Germinal center (tissue), 1 donor: ENCODE measurements around the gene SLC35B2.
A peak's percentile ranks its signal among the peaks of the same experiment; 100 is the strongest.

Experiments used
- DNase-seq: peaks from one replicate; pipeline ENCODE4 v3.0.0; 2012; ENCODE audit warnings: mixed read lengths, low spot score

Gene SLC35B2

GRCh38 chr6:44257025-44257752, at the start of gene SLC35B2:
SLC35B2 (minus strand) TSS chr6:44257528; CDS start chr6:44257410, 118 bp downstream.
- DNase-seq = peak; percentile 84

DNA sequence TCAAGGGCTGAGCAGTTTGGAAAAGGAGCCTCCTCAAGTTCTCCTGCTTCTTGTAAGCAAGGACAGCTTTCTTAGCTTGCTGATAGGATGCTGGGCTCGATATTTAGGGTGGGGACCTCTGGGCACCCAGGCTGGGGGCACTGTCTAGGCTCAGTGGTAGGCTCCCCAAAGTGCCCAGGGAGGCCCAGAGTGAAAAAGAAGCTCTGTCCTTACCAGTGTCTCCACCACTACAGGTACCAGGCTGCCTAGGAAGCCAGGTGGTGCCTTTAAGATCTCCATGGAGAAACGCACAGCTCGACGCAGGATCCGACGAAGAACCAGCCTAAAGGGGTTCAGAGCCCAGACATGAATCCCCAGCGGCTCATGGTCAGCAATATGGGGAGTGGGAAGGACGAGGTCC, 49.4 kb upstream of the SLC35B2 start:
- no peak for DNase-seq

GRCh38 chr6:44305200-44305725, 47.9 kb upstream of the SLC35B2 start:
- no peak for DNase-seq

- peak; percentile 60 for DNase-seq
Observed at GRCh38 chr6:44304282-44305199, 47.2 kb upstream of the SLC35B2 start.

DNA sequence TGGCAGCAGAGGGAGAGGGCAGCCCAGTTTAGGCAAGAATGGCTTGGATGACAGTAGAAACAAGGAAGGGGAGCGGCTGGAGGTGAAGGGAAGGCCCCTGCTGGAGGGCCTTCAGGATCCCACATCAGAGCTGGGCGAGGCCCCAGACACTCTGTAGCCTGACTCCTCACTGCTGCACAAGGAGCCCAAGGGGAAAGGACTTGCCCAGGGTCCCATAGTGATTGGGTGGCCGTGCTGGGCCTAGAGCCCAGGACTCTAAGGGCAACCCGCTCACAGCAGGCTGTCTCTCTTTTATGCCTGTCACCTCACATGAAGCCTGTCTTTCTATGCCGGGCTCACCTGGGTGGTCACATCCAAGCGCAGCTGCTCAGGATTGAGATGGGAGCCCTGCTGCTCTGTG, 46.5 kb upstream of the SLC35B2 start:
- DNase-seq = no peak

DNA sequence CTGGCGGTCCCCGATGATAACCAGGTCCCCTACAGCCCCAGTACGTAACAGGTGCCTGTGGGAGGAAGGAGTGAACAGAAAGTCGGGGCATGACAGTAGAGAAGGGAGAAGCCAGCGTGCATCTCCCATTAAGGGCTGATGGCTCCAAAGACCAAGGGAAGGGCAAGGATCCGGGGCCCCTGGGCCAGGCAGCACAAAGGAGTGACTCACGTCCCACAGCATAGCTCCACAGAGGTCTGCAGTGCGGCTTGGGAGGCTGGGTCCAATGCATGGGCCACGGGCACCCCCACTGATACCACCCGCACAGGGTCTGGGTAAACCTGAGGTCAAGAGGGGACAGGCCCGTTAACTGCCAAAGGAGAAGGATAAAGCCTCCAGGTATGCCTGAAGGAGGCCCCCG, 45.5 kb upstream of the SLC35B2 start:
- no peak for DNase-seq

DNA sequence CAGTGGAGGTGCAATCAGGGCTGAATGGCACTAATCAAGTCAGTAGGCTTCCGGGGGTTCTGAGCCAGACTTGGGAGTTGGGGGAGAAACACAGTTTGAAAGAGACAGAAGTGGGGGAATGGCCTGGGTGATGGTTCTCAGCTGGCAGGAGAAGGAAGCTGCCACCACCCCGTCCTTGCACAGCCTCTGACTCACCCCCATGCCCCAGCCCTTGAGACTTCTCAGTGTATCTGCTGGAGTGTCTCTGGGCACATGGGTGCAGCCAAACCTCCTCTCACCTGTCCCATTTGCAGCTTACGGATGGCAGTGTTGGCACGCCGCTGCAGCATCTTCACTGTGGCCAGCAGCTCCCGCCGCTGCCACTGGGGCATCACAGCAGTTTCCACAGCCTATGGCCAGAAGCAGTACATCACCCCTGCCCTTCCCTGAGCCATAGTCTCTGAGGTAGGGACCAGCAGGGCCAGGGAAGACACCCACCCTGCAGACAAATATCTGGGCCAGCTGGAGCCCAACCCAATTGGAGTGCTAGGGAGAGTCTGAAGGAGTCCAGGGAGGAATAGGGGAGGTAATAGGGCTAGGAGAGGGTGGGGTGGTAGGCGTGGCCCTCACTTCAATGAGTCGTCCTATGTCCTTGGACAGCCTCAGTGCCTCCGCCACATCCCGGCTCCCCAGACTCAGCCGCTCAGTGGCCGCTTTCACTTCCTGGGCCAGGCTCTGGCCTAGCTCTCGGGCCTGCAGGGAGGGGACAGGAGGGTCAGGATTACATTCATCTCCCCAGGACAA, 44.6 kb upstream of the SLC35B2 start:
- no peak for DNase-seq

GRCh38 chr6:44301106-44301505, 43.8 kb upstream of the SLC35B2 start:
- no peak for DNase-seq

GRCh38 chr6:44300292-44300823, 43.0 kb upstream of the SLC35B2 start:
- DNase-seq = no peak

DNA sequence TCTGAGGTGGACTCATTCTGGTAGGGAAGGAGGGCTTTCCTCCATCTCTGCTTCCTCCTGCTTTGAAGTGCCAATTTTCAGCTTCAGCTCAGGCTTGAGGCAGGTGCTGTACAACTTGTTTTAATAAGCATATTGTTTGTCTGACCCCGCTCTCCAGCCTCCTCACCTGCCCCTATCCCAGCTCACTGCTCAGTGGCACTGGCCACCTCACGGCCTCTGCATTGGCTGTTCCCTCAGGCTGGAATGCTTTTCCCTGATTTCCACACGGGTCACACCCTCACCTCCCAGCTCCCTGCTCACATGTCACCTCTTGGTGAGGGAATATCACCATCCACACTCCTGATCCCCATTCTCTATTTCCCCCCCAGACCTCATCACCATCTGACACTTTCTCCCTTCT, 41.5 kb upstream of the SLC35B2 start:
- DNase-seq = no peak

DNA sequence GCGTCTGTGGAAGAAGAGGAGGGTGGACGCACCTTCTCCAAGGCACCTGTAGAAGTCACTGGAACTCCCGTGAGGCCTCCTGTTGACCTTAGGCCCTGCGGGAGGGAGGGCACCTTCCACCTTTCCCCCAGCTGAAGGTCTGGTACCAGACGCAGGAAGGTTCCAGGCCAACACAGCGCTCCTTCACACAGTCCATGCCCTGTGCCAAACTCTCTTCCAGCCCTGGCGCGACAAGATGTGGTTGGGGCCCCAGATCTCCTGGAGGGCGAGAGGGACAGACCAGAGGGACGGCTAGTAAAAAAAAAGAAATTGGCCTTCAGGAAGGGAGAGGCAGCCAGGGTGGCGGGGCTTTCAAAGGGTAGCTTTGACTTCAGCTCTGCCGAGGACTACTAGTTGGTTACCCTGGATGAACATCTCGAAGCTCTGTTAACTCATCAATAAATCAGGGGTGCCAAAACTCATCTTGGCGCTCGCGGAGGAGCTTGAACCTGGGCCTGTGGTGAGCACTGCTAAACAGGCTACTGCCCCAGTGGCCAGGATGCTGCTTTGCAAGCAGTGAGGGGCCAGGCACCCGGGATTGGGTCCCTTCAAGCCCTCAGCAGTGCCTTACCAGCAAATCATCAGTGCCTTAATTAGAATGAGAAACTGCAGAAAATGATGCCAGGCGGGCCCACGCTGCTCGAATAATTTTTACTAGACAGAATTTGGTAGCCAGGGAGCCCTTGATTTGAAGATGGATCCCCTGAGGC, 40.9 kb upstream of the SLC35B2 start:
- DNase-seq = no peak

DNA sequence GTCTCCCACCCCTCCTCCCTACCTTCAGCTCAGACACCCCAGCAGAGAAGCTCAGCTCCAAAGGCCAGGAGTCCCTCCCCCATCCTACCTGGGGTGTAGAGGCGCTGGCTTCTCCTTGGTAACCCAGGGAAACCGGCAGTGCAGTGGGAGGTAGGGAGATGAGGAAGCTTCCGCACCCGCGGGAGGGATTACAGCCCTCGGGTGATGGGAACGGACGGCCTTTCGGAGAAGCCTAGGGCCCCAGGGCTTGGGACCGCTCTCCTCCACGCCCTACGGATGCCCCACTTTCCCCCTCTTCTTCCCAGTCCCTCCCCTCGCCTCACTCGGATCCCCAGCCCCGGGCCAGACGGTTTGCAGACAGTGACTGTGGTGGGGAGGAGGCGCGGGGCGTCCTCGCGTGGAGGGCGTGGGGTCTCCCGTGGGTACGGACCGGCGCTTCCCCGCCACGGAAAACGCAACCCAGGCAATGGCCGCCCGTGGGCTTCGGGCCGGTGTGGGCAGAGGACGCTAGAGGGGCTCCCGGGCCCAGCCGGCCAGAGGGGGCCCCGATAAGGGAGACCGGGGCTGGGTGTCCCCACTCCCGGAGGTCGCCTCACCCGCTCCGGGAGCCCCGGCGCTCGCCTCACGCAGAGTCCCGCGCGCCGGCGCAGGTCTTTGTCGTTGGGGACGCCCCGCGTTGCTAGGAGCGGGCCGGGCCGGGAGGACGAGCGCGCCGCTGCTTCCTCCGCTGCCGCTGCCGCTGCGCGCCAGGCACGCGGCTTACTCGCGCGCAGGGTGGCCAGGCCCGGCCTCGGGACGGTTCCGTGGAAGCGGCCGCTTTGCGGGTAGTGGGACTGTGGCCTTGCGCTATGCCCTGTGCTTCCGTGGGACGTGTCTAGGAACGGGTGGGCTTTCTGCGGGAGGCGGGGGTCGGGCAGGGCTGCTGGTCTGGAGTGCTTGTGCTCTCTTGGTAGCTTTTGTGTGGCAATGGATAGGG, 40.0 kb upstream of the SLC35B2 start:
- DNase-seq = peak; percentile 29

DNA sequence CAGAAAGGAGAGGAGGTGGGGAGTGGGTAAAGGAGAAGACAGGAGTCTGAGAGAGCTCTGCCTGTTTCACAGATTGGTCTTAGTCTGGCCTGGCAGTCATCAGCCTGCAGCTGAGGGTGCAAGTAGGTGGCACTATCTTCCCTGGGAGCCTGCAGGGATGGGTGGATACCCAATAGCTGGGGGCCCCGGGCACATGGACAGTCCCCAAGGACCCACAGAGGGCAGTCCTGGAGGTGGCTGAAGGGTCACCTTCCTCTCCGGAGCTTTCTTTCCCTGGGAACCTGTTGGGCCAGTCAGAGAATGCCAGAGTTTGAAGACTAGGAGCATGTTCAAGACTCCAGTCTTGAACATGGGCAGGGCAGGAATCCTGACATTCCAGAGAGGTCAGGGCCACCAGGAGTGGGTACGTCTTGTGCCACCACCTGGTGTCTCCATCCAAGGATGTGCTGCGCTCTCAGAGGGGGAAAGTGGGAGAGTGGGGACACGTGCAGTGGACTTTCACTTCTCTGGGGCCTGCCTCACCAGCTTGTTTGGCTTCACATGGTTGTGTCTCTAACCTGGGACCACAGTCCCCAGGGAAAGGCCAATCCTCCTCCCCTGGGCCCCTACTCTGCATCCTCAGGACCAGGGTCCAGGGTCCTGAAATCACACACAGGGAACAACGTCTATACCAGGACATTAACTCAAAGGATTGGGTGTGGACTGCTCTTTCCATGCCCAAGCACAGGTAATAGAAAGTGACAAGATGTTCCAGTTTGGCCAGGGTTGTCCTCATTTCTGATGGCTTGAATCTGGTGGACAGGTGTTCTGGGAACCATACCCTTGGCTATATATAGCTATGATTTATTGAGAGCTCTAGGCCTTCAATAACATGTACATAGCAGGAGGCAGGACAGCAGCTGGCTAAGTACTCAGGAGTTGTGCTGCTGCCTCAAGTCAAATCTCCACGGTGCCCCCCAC, 37.8 kb upstream of the SLC35B2 start:
- no peak for DNase-seq

DNA sequence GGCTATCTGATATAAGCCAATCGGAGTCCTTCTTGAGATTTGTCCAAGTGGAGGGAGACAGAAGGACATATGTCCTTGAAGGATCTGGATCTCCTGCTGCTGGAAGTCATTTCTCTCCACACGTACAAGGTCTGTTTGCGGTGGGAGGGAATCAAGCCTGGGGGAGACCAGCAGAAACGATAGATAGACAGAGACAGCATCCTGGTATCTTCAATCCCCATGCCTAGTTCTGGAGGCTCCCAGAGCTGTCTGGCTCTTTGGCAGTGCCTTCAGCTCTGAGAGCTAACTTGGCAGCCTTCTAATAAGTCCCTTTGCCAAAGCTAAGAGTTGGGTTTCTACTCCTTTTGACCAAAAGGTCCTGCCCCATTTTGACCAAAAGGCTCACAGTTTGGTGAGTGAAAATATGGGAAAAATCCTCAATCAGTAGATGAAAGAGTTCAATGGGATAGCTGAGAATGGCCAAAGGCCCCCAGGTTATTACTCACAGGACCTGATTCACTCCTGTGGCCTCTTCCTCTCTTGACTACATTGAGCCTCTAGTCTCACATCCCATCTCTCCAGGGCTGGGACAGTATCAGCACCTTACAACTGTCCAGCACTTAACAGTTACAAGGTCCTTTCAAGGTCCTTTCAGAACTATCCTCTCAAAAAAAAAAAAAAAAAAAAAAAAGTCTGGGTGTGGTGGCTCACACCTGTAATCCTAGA, 35.5 kb upstream of the SLC35B2 start:
- DNase-seq = no peak

DNA sequence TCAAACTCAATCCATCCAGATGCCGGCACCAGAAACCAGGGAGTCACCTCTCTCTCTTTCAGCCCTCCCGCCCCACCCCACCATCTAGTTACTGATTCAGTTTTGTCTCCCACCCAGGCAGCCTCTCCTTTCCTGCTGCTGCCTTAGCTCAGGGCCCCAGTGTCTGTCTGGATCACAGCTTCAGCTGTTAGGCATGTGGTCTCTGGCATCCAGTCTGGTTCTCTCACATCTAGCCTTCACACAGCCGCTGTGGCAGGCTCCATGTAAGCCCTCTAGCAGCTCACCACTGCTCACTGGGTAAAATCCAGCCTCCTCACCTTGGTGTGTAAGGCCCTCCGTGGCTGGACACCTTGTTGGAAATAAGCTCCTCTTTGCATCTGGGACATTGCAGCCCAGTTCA, 34.5 kb upstream of the SLC35B2 start:
- DNase-seq = no peak

DNA sequence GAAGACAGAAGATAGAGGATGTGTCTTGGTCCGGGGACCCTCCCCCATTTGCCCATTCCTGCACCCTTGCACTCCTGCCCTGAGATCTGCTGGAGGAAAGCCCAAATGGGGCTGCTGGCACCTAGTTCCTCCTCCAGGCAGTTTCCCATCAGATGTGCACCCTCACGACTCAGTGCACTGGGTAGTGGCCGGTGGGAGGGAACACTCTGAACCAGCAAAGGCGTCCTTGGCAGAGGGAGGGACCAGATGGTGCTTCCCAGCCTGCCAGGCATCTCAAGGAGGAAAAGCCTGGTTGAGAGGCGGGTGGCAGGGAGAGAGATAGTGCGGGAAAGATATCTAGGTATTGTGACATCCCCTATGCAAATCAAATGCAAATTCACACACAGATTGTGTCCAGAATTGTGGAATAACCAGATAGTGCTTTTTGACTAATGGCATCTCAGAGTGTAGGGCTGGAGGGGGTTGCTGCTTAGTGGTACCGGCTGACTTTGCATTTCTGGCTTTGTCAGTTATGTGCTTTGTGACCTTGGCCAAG, 32.5 kb upstream of the SLC35B2 start:
- DNase-seq = no peak

DNA sequence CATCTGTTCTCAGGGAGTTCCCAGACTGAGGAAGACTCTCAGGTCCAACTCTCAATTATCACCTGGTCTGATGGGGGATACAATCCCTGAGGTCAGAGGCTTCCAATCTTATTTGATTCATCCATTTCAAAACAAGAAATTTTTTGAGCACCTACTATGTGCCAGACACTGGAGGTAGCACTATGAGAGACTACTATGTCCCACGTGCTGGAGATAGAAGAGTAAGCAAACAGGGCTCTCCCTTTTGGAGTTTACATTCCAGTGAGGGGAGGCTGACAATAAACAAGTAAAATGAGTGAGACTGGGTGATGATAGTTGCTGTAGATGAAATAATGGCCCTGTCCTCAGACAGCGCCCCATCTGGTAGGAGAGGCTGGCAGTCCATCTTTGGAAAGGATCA, 29.4 kb upstream of the SLC35B2 start:
- DNase-seq = no peak

GRCh38 chr6:44286285-44286565, 28.9 kb upstream of the SLC35B2 start:
- DNase-seq = no peak
